RCC 7860 (cell line): ENCODE results near the gene LSR.

Experiments used
- DNase-seq: peaks from one replicate; pipeline ENCODE4 v3.0.0-alpha.2; 2015; ENCODE audit warnings: low spot score
- FAIRE-seq: peaks from 2 replicates; lab custom pipeline; 2012; peaks lifted over from hg19 to GRCh38; lab: Jason Lieb, UNC

Gene LSR

GRCh38 chr19:35248310-35249145 is at the start of gene LSR:
TSS of gene LSR (plus strand) at chr19:35249002. CDS start at chr19:35249023, 21 bp downstream.
- FAIRE-seq (no peak), DNase-seq (peak; percentile 49)

GRCh38 chr19:35199481-35199880 is 49.3 kb upstream of the LSR start:
- DNase-seq (no peak), FAIRE-seq (no peak)

GRCh38 chr19:35202722-35203688 is 45.8 kb upstream of the LSR start:
- DNase-seq: no peak
- FAIRE-seq: no peak

DNA sequence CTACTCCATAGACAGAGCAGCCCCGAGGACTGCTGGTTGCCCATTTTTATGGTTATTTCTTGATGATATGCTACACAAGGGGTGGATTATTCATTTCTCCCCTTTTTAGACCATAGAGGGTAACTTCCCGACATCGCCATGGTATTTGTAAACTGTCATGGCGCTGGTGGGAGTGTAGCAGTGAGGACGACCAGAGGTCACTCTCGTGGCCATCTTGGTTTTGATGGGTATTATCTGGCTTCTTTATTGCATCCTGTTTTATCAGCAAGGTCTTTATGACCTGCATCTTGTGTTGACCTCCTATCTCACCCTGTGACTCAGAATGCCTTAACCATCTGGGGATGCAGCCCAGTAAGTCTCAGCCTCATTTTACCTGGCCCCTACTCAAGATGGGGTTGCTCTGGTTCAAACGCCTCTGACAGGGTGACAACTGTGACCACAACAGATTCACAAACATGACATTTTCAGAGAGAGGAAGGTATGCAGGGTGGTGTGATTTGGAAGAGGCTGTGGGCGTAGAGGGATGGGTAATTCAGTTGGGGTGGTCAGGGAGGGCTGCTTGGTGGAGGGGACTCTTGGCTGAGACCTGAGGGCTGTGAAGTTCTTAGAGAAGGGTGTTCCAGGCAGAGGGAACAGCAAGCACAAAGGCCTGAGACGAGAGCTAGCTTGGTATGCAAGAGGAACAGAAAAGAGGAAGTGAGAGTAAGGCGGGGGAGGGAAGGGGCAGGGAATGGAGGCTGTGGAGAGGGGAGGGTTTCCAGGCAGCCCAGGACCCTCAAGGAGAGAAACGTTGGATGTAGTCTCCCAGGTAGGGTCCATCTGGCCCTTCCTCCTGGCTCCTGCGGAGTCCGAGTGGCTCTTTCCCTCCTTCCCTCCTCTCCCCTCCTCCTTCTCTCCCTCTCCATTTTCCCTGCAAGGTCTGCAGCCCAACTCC is 43.7 kb upstream of the LSR start:
- DNase-seq (no peak), FAIRE-seq (no peak)

DNA sequence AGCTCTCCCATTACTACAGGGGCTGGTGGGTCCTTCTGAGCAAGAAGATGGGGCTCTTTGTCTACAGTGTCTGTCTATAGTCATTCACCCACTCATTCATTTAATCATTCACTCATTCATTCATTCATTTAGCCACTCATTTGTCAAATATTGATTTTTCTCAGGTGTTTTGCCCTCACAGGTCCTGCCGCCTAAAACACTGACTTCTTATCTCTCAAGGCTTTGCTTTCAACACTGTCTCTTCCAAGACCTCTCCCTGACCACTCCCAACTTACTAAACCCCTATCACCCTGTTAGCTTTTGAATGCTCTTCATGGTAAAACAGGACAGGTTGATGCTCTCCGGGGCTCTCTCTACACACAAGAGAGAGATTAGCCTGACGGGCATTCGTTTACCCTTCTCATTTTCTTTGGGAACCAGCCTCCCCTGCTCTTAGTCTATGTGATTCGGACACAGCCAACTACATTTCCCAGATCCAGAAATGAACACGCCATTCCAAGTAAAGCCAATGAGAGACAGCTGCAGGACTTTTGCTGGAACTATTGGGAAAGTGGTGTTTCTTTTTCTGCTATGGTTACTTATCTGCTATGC is 43.0 kb upstream of the LSR start:
- FAIRE-seq (no peak), DNase-seq (no peak)

GRCh38 chr19:35206379-35206778 is 42.4 kb upstream of the LSR start:
- FAIRE-seq (no peak), DNase-seq (no peak)

- DNase-seq (no peak), FAIRE-seq (no peak)
Measured at GRCh38 chr19:35206855-35207254, 41.9 kb upstream of the LSR start.

DNA sequence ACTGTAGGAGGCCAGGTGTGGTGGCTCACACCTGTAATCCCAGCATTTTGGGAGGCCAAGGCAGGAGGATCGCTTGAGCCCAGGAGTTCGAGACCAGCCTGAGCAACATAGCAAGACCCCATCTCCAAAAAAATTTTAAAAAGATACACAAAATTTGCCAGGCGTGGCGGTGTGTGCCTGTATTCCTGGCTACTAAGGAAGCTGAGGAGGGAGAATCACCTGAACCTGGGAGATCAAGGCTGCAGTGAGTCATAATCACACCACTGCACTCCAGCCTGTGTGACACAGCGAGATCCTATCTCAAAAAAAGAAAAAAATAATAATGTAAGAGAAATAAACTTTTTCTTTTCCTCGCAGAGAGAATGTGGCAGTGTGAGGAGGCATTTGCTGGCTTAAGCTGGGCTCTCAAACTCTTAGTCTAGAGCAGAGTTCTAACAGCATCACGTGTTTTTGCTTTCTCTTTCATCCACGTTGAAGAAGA is 41.4 kb upstream of the LSR start:
- DNase-seq (no peak), FAIRE-seq (no peak)

- DNase-seq: no peak
- FAIRE-seq: no peak
Measured at GRCh38 chr19:35208121-35208520, 40.7 kb upstream of the LSR start.

GRCh38 chr19:35209646-35210045 is 39.2 kb upstream of the LSR start:
- no peak for DNase-seq
- FAIRE-seq: no peak

DNA sequence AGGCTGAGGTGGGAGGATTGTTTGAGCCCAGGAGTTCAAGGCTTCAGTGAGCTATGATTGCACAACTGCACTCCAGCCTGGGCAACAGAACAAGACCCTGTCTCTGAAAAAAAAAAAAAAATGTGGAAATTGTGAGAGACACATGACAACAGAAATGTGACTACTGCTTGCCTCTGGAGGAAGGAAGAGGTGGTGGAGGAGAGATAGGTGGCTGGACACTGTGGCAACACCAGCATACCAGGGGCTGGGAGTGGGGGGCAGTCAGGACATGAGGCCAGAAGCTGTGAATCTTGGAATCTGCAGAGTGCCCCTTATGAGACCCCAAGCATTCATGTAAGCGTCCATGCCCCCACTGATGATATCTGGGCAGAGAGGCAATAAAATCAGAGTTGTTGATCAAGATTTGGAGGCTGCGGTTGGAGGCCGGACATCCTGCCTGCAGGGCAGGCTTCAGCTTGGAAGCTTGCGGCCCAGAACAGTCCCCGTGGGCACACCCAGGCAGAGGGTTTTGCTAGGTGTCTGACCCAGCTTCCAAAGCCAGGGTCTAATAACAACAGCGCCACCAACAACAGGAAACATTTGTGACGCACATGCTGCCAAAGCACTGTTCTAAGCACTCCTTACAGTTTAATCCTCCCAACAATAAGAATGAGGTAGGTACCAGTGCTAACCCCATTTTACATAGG is 37.1 kb upstream of the LSR start:
- DNase-seq: no peak
- no peak for FAIRE-seq

- DNase-seq (no peak), FAIRE-seq (no peak)
Measured at GRCh38 chr19:35212241-35212640, 36.6 kb upstream of the LSR start.

- FAIRE-seq: no peak
- peak; percentile 62 for DNase-seq
Measured at GRCh38 chr19:35213663-35214632, 34.9 kb upstream of the LSR start.

DNA sequence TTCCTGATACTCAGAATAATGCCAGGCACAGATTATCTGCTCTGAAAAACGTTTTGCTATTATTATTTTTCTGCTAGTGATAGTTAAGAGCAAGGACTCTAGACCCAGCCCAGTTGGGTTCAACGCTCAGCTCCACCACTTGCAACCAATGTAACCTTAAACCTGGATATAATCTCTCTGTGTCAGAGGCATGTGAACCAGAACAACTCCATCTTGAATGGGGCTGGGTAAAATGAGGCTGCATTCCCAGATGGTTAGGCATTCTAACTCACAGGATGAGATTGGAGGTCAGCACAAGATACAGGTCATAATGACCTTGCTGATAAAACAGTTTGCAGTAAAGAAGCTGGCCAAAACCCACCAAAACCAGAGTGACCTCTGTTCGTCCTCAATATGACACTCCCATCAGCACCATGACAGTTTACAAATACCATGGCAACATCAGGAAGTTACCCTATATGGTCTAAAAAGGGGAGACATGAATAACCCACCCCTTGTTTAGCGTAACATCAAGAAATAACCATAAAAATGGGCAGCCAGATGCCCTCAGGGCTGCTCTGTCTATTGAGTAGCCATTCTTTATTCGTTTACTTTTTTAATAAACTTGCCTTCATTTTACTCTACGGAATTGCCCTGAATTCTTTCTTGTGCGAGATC is 33.9 kb upstream of the LSR start:
- DNase-seq: no peak
- FAIRE-seq: no peak

GRCh38 chr19:35216016-35216832 is 32.6 kb upstream of the LSR start:
- FAIRE-seq (no peak), DNase-seq (no peak)

DNA sequence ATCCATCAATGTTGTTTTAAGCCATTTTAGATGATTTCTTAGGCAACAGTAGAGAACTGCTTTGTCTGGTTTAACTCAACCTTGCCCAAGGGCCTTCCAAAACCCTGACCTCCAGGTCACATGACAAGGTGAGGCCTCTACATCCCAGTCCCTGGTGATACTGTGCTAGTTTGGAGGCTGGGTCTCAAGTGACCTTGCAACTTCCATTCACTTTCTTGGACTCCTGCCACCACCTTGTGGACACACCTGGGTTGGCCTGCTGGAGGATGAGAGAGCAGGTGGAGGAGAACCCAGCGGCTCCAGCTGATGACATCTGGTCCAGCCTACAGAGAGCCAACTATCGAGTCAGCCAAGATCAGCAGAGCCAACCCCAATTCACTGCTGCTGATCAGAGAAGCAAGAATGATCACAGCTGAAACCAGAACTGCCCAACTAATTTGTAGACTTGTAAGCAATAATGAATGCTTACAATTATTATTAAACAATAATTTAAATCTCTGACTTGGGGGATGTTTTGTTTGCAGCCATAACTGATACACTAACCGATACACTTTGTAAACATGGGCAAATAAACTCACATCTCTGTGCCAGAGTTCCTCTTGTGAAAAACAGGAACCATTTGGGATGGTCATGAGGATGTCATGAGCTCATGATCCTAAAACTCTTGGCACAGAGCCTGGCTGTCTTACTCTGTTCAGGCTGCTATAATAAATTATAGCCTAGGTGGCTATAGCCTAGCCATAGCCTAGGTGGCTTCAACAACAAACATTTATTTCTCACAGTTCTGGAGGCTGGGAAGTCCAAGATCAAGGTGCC is 31.8 kb upstream of the LSR start:
- DNase-seq (no peak), FAIRE-seq (no peak)
